ENCODE data around the gene TSPAN9.

DNA sequence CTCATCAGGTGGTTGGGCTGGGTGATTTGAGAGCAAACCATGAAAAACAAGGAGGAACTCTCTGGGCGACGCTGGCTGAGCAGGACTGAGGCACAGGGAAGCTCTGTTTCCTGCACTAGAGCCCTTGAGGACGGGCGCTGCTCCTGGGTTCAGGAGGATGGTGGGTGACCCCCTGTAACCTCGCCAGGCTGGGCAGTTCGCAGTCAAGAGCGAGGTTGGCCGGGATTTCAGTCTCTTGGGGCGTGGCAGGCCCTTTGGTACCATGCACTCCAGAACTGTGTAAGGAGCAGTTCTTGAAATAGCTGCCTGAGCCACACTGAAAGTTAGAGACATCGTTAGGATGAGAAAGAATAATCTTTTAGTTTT lies 202.2 kb downstream of the TSPAN9 start:
- no peak for TF ChIP-seq POLR2A (IDR thresholded peaks at IDR 0.05)
- TF ChIP-seq, protein P1, sequence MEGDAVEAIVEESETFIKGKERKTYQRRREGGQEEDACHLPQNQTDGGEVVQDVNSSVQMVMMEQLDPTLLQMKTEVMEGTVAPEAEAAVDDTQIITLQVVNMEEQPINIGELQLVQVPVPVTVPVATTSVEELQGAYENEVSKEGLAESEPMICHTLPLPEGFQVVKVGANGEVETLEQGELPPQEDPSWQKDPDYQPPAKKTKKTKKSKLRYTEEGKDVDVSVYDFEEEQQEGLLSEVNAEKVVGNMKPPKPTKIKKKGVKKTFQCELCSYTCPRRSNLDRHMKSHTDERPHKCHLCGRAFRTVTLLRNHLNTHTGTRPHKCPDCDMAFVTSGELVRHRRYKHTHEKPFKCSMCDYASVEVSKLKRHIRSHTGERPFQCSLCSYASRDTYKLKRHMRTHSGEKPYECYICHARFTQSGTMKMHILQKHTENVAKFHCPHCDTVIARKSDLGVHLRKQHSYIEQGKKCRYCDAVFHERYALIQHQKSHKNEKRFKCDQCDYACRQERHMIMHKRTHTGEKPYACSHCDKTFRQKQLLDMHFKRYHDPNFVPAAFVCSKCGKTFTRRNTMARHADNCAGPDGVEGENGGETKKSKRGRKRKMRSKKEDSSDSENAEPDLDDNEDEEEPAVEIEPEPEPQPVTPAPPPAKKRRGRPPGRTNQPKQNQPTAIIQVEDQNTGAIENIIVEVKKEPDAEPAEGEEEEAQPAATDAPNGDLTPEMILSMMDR (IDR thresholded peaks at IDR 0.05) = no peak

Measured in heart left ventricle (tissue), 13 donors.